GM12891 (cell line): Measurements from ENCODE around the gene MFSD11.

Source experiments
- PAX5 ChIP-seq: IDR thresholded peaks from 2 replicates; pipeline ENCODE4 v1.6.1; 2011; ENCODE audit warnings: low read length, moderate library complexity, mild to moderate bottlenecking; ENCODE audit not compliant: insufficient read depth, severe bottlenecking
- POLR2A ChIP-seq: IDR thresholded peaks from 2 replicates; pipeline ENCODE4 v1.6.1; 2011; ENCODE audit warnings: low read depth, low read length, control low read depth
- POLR2AphosphoS5 ChIP-seq: IDR thresholded peaks from 2 replicates; pipeline ENCODE4 v1.6.1; 2011; ENCODE audit warnings: low read depth, low read length, control low read depth
- POU2F2 ChIP-seq: IDR thresholded peaks from 2 replicates; pipeline ENCODE4 v1.6.1; 2011; ENCODE audit warnings: low read depth, mild to moderate bottlenecking, control low read depth, low read length, moderate library complexity
- SPI1 ChIP-seq: IDR thresholded peaks from 2 replicates; pipeline ENCODE4 v1.6.1; 2011; ENCODE audit warnings: low read depth, low read length, control low read depth
- TAF1 ChIP-seq: IDR thresholded peaks from 2 replicates; pipeline ENCODE4 v1.6.1; 2011; ENCODE audit warnings: low read depth, low read length, control low read depth

DNA sequence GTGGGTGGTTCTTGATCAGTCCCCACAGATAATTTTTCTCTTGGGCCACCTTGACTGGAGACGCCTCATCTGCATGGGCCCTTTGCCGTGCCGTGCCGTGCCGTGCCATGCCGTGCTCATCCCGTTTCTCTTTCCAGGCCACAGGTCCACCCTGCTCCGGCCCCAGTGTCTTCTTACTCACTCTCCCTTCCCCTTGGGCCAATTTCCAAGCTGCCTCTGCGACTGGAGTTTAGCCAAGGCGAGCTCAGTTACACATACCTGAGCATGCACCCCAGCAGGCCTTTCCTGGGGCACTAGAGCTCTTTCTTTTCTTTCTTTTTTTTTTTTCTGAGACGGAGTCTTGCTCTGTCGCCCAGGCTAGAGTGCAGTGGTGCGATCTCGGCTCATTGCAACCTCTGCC is 89.8 kb downstream of the MFSD11 start:
- TF ChIP-seq POLR2A (no peak), SPI1 (no peak), TAF1 (no peak), POU2F2 (no peak), POLR2AphosphoS5 (no peak), PAX5 (no peak)
